GM19397 (cell line): ENCODE results near the gene OSTN.

Experiments
- ATAC-seq: cut with Tn5 transposase; IDR thresholded peaks from one replicate; pipeline ENCODE4 v1.9.1; 2021; ENCODE audit warnings: mild to moderate bottlenecking, moderate library complexity; ENCODE audit not compliant: unreplicated experiment

OSTN gene

GRCh38 chr3:191306428-191306827 is 107.4 kb downstream of the OSTN start:
- no peak for ATAC-seq

GRCh38 chr3:191307341-191307740 is 108.3 kb downstream of the OSTN start:
- no peak for ATAC-seq

- no peak for ATAC-seq
Measured at GRCh38 chr3:191313296-191313695, 114.3 kb downstream of the OSTN start.

- no peak for ATAC-seq
Measured at GRCh38 chr3:191314109-191314728, 115.2 kb downstream of the OSTN start.
